K562 (cell line): ENCODE data around the gene FXYD1. TPM values are rescaled to one million over a fixed set of nuclear protein-coding genes. Genes with fewer than 3 reads are reported as not detected.
A peak's percentile ranks its signal among the peaks of the same experiment; 100 is the strongest.

ENCODE experiments used
- ATAC-seq: fragments of 200-7000 bp; cut with Tn5 transposase; 3 replicates; pipeline ENCODE4 v1.9.1; 2020; ENCODE audit warnings: moderate library complexity
- BruUV-seq: library from RNA; stranded (reverse); fragments of 400-500 nt; replicated peaks from 2 replicates; lab custom pipeline; 2021; lab: Mats Ljungman, UMichigan
- CTCF ChIA-PET: fragments of 300-600 bp; formaldehyde crosslinking; extraction: SDS; loops from one replicate; lab custom pipeline; 2021; ENCODE audit warnings: low intra/inter-chr PET ratio; lab: Yijun Ruan, JAX
- POLR2A ChIA-PET: fragments of 300-600, 350-650 bp; sonication (Branson Sonifier 250); formaldehyde crosslinking; extraction: SDS; loops from one replicate; lab custom pipeline; 2021; ENCODE audit warnings: antibody characterized with exemption, inconsistent platforms; lab: Yijun Ruan, JAX
- DNase-seq, 4 experiments: peaks; one replicate each; pipeline versions ENCODE4 v3.0.0 to v3.0.0-alpha.2; 2011 to 2018; ENCODE audit warnings: low spot score in 3 of 4, mixed read lengths in 3 of 4; ENCODE audit errors: extremely low read depth in 1 of 4
- FAIRE-seq: peaks from 2 replicates; lab custom pipeline; 2011; peaks lifted over from hg19 to GRCh38; lab: Jason Lieb, UNC
- H2AFZ ChIP-seq: 2 replicates; pipeline ENCODE4 v1.6.0; 2011; ENCODE audit warnings: low read depth, low read length, control low read depth, inconsistent platforms
- H3K27ac ChIP-seq: fragments of 200-600 bp; 3 replicates; pipeline ENCODE4 v1.8.0; 2011; ENCODE audit warnings: low read depth, mild to moderate bottlenecking, control low read depth, inconsistent platforms, low read length, moderate library complexity, mixed read lengths; ENCODE audit errors: extremely low read depth
- H3K27me3 ChIP-seq, 2 experiments: fragments of 300-600 bp in 1 of 2; 2 replicates in 1 of 2; 3 replicates in 1 of 2; pipeline versions ENCODE4 v1.6.0 to v1.8.0; 2011; ENCODE audit warnings: inconsistent platforms in 2 of 2, low read length in 2 of 2, mild to moderate bottlenecking in 1 of 2, mixed read lengths in 1 of 2, moderate library complexity in 1 of 2; ENCODE audit not compliant: control insufficient read depth in 2 of 2, insufficient read depth in 2 of 2
- H3K36me3 ChIP-seq: fragments of 300-600 bp; 3 replicates; pipeline ENCODE4 v1.8.0; 2011; ENCODE audit warnings: mild to moderate bottlenecking, low read length, inconsistent platforms; ENCODE audit not compliant: control insufficient read depth, insufficient read depth
- H3K4me1 ChIP-seq, 2 experiments: fragments of 200-600 bp in 1 of 2; replicated peaks in 1 of 2; 2 replicates in 1 of 2; 3 replicates in 1 of 2; pipeline versions ENCODE4 v1.5.1 to v1.8.0; 2011; ENCODE audit warnings: inconsistent platforms in 2 of 2, low read length in 2 of 2, mild to moderate bottlenecking in 1 of 2, mixed read lengths in 1 of 2, moderate library complexity in 1 of 2; ENCODE audit not compliant: control insufficient read depth in 2 of 2, insufficient read depth in 2 of 2
- H3K4me2 ChIP-seq: 2 replicates; pipeline ENCODE4 v1.6.1; 2011; ENCODE audit warnings: low read length, control low read depth, inconsistent platforms, mixed read lengths; ENCODE audit not compliant: insufficient read depth
- H3K4me3 ChIP-seq: fragments of 200-600 bp; sonication (generic), shearing (Covaris generic); 2 replicates; pipeline ENCODE4 v1.5.1; 2016; ENCODE audit warnings: control low read depth, inconsistent platforms
- H3K79me2 ChIP-seq: fragments of 200-600 bp; 3 replicates; pipeline ENCODE4 v1.8.0; 2011; ENCODE audit warnings: low read length, inconsistent platforms; ENCODE audit not compliant: control insufficient read depth, insufficient read depth
- H3K9ac ChIP-seq, 2 experiments: 2 replicates each; pipeline versions ENCODE4 v1.6.0 to v1.6.1; 2011; ENCODE audit warnings: low read depth in 2 of 2, low read length in 2 of 2, control low read depth in 1 of 2, inconsistent platforms in 1 of 2, mild to moderate bottlenecking in 1 of 2, mixed read lengths in 1 of 2; ENCODE audit not compliant: insufficient read depth in 1 of 2
- H3K9me1 ChIP-seq: one replicate; pipeline ENCODE4 v1.6.0; 2011; ENCODE audit warnings: inconsistent platforms, mild to moderate bottlenecking, low read length, moderate library complexity; ENCODE audit not compliant: control insufficient read depth, insufficient read depth
- H3K9me3 ChIP-seq: replicated peaks from 2 replicates; pipeline ENCODE4 v1.5.1; 2011; ENCODE audit warnings: low read depth, low read length, inconsistent platforms; ENCODE audit not compliant: control insufficient read depth, insufficient read depth
- H4K20me1 ChIP-seq: replicated peaks from 2 replicates; pipeline ENCODE4 v1.6.1; 2011; ENCODE audit warnings: low read length, inconsistent platforms, mixed read lengths; ENCODE audit not compliant: control insufficient read depth, insufficient read depth
- ESRRA ChIP-seq: fragments of 450-650 bp; IDR thresholded peaks from 2 replicates; pipeline ENCODE4 v1.6.1; 2014; ENCODE audit warnings: low read depth, mild to moderate bottlenecking, moderate library complexity, borderline replicate concordance
- EZH2 ChIP-seq: IDR thresholded peaks from 2 replicates; pipeline ENCODE4 v1.6.1; 2012; ENCODE audit warnings: low read depth, mild to moderate bottlenecking, inconsistent platforms, low read length, borderline replicate concordance
- FOXK2 ChIP-seq, 2 experiments: fragments of 450-650 bp; IDR thresholded peaks in 1 of 2; conservative IDR thresholded peaks in 1 of 2; 2 replicates each; pipeline ENCODE4 v1.6.1; 2016; ENCODE audit warnings: low read depth in 2 of 2, mild to moderate bottlenecking in 1 of 2
- HDAC2 ChIP-seq: fragments of 450-650 bp; IDR thresholded peaks from 2 replicates; pipeline ENCODE4 v1.6.1; 2016; ENCODE audit warnings: mild to moderate bottlenecking
- LARP7 ChIP-seq: fragments of 450-650 bp; IDR thresholded peaks from 2 replicates; pipeline ENCODE4 v1.6.1; 2016
- MECOM ChIP-seq: fragments of 250-450 bp; sonication (Bioruptor Pico); IDR thresholded peaks from 2 replicates; pipeline ENCODE4 v1.8.0; 2022; ENCODE audit warnings: inconsistent platforms
- MTA1 ChIP-seq: fragments of 450-650 bp; IDR thresholded peaks from 2 replicates; pipeline ENCODE4 v1.6.1; 2017; ENCODE audit warnings: borderline replicate concordance
- MTA3 ChIP-seq: fragments of 450-650 bp; formaldehyde crosslinking; IDR thresholded peaks from 2 replicates; pipeline ENCODE4 v1.6.1; 2017; ENCODE audit warnings: mild to moderate bottlenecking, borderline replicate concordance
- PHF20 ChIP-seq: fragments of 450-650 bp; IDR thresholded peaks from 2 replicates; pipeline ENCODE4 v1.6.1; 2018; ENCODE audit not compliant: partially characterized antibody
- PRMT5 ChIP-seq: sonication (generic); formaldehyde crosslinking; IDR thresholded peaks from 2 replicates; pipeline ENCODE4 v1.5.0; 2020; ENCODE audit warnings: missing genetic modification reagents
- RAD21 ChIP-seq, 2 experiments: fragments of 250-450 bp in 1 of 2; fragments of 450-650 bp in 1 of 2; sonication (Bioruptor Pico) in 1 of 2; formaldehyde crosslinking in 1 of 2; IDR thresholded peaks in 1 of 2; conservative IDR thresholded peaks in 1 of 2; 2 replicates each; pipeline versions ENCODE4 v1.4.0 to v1.8.0; 2020 to 2022; ENCODE audit warnings: mild to moderate bottlenecking in 2 of 2, moderate library complexity in 1 of 2
- RB1 ChIP-seq: fragments of 450-650 bp; IDR thresholded peaks from 2 replicates; pipeline ENCODE4 v1.6.1; 2017; ENCODE audit warnings: low read depth, mild to moderate bottlenecking
- SMC3 ChIP-seq: conservative IDR thresholded peaks from 2 replicates; pipeline ENCODE4 v1.6.1; 2011; ENCODE audit warnings: low read depth, low read length, improper control_type of control experiment; ENCODE audit not compliant: insufficient read depth
- SREBF1 ChIP-seq: fragments of 150-350 bp; IDR thresholded peaks from 2 replicates; pipeline ENCODE4 v1.6.1; 2014; ENCODE audit warnings: antibody characterized with exemption, low read depth, low read length, borderline replicate concordance
- XRCC5 ChIP-seq: fragments of 200-400 bp; formaldehyde crosslinking; IDR thresholded peaks from 2 replicates; pipeline ENCODE4 v1.6.1; 2017; ENCODE audit warnings: low read depth, mild to moderate bottlenecking, low read length
- ZZZ3 ChIP-seq: fragments of 450-650 bp; IDR thresholded peaks from 2 replicates; pipeline ENCODE4 v1.6.1; 2016; ENCODE audit warnings: antibody characterized with exemption, mild to moderate bottlenecking, moderate library complexity
- WGBS: fragments of 100-300 bp; shearing (Covaris generic); methylation state at CpG from one replicate; pipeline ENCODE4 v1.1.6; 2016; ENCODE audit warnings: low coverage, mixed read lengths; ENCODE audit not compliant: insufficient coverage; ENCODE audit errors: missing lambda C conversion rate; 5-methylcytosine and 5-hydroxymethylcytosine counted together
- in situ Hi-C: fragments of 300-500 bp; cut with MboI; formaldehyde crosslinking; loops from 4 replicates; pipeline ENCODE4 v1.15.0; 2018; ENCODE audit warnings: inconsistent platforms, mixed read lengths
- intact Hi-C: fragments of 100-400 bp; cut with micrococcal nuclease; formaldehyde crosslinking; loops from 2 replicates; pipeline ENCODE4 v1.14.2; 2022
- polyA plus RNA-seq, 8 experiments: library from polyadenylated mRNA; depleted of rRNA in 4 of 8; stranded (reverse) in 5 of 8; unstranded in 3 of 8; fragments of >200 nt; fragmentation: Nextera tagmentation in 2 of 8; fragmentation: Illumina TruSeq in 1 of 8; extraction: Ambion mirVana in 2 of 8; extraction: Trizol in 1 of 8; gene quantifications; 2 replicates each; pipeline versions ENCODE4 v1.2.1 to v1.2.3, GENCODE V29; 2011 to 2014; ENCODE audit warnings: inconsistent platforms in 1 of 8, missing spikeins in 1 of 8
- total RNA-seq, 7 experiments: library from RNA; depleted of rRNA in 6 of 7; stranded (reverse); fragments of >200 nt in 6 of 7; fragmentation: Illumina TruSeq in 2 of 7; extraction: Trizol in 2 of 7; gene quantifications; 2 replicates each; pipeline versions ENCODE4 v1.2.1 to v1.2.3, GENCODE V29; 2011 to 2021; ENCODE audit warnings: low replicate concordance in 1 of 7
- TF ChIP-seq, protein P1 (sequence below): fragments of 450-650 bp; formaldehyde crosslinking; IDR thresholded peaks from 2 replicates; pipeline ENCODE4 v1.4.0; 2020; ENCODE audit warnings: mild to moderate bottlenecking, moderate library complexity
- TF ChIP-seq, protein P2 (sequence below): fragments of 450-650 bp; IDR thresholded peaks from 2 replicates; pipeline ENCODE4 v1.6.1; 2016; ENCODE audit warnings: antibody characterized with exemption

FXYD1 gene
- total and polyA plus RNA-seq, 9 of the 15 experiments (the other 6 are each of a cell fraction or from before 2014, with no cell fraction given), result 0.40 to 3.2 (median 1.8) TPM; not detected in 3

DNA sequence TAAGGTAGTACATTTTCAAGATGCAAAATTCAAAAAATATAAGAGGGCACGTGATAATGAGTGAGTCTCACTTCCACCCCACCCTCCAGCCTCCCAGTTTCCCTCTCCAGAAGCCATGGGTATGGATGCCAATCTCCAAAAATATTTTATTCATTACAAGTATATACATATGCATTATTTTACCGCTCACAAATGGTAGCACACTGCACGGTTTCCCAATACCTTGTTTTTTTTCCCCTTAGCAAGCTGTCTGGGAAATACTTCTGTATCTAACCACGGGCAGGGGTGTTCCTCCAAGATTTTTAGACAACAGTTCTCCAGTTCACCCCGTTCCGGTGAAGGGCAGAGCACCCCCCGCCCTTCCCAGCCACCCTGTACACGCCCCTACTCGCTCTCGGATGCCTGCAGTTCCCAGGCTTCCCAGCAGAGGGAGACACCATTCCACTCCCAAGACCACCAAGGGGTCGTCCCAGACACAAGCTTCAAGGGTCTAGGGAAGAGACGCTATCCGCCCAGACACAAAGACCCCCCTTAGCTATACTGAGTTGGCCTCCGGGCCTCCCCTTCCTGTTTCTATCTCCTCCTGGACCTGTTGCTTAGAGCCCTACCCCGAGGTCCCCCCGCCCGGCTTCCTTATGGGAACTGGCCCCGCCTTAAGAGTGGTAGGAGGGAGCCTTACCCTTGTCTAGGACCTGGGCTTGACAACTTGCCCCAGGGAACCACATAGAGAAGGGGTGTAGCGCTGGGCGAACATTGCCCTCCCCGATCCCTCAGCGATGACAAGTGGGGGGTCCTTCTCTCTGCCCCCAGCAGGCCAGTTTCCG is 24.1 kb upstream of the FXYD1 start:
- FAIRE-seq, result peak; percentile 94
- in situ Hi-C loops (no loop called here), intact Hi-C loops (no loop called here)
- Histone ChIP-seq H3K4me2 (peak overlapping the region; percentile 70), H3K9me3 (no peaks in the 10 kb centered on the region), H3K4me3 (peak overlapping the region; percentile 15; the same call in 1 of the 2 replicates), H3K27me3 (peaks cover 0 to 21% of the 10 kb centered on the region in 2 experiments; a peak in 4 of 5 replicates), H4K20me1 (no peaks in the 10 kb centered on the region), H2AFZ (peak overlapping the region; percentile 90), H3K36me3 (no peaks in the 10 kb centered on the region), H3K9me1 (no peaks in the 10 kb centered on the region), H3K27ac (no peak overlapping the region), H3K9ac (no peak overlapping the region; a peak in 2 of 4 replicates), H3K79me2 (no peaks in the 10 kb centered on the region), H3K4me1 (peaks cover 12 to 58% of the 10 kb centered on the region in 2 experiments; a peak in 4 of 5 replicates)
- CTCF ChIA-PET, result interaction anchor here (2.0 kb wide), 1 partner anchor 21 kb away, joined by 8 read pairs; the partner anchor contains the start of gene LGI4
- POLR2A ChIA-PET, result interaction anchor here (0.6 to 0.7 kb wide), 2 partner anchors 136 to 540 kb away, joined by 3 to 4 read pairs; no protein-coding TSS in a partner anchor
- whole genome bisulfite sequencing, result 14% methylated on average over 22 of the region's 23 CpGs
- peak; percentile 81 to 85 (median 83) for DNase-seq
- peak; percentile 89 for ATAC-seq
- BruUV-seq, result no TSS peak
- TF ChIP-seq RB1, result 0 out of 2 replicates have a peak, but pooled peaks have one; percentile 22
- no peak for TF ChIP-seq ZZZ3
- TF ChIP-seq FOXK2 (conservative IDR thresholded peaks at IDR 0.05 in 1 of 2, IDR thresholded peaks at IDR 0.05 in 1 of 2; ENCODE audit: low read depth in 2 of 2), result no peak
- no peak for TF ChIP-seq LARP7
- TF ChIP-seq XRCC5, result peak; percentile 67; the same call in 1 of the 2 replicates
- TF ChIP-seq PRMT5 (CRISPR knock-in tag), result no peak
- TF ChIP-seq EZH2, result no peak
- TF ChIP-seq, protein P1, sequence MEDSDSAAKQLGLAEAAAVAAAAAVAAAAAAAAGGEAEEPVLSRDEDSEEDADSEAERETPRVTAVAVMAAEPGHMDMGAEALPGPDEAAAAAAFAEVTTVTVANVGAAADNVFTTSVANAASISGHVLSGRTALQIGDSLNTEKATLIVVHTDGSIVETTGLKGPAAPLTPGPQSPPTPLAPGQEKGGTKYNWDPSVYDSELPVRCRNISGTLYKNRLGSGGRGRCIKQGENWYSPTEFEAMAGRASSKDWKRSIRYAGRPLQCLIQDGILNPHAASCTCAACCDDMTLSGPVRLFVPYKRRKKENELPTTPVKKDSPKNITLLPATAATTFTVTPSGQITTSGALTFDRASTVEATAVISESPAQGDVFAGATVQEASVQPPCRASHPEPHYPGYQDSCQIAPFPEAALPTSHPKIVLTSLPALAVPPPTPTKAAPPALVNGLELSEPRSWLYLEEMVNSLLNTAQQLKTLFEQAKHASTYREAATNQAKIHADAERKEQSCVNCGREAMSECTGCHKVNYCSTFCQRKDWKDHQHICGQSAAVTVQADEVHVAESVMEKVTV (CRISPR knock-in tag), result 0 out of 2 replicates have a peak, but pooled peaks have one; percentile 32
- TF ChIP-seq, protein P2, sequence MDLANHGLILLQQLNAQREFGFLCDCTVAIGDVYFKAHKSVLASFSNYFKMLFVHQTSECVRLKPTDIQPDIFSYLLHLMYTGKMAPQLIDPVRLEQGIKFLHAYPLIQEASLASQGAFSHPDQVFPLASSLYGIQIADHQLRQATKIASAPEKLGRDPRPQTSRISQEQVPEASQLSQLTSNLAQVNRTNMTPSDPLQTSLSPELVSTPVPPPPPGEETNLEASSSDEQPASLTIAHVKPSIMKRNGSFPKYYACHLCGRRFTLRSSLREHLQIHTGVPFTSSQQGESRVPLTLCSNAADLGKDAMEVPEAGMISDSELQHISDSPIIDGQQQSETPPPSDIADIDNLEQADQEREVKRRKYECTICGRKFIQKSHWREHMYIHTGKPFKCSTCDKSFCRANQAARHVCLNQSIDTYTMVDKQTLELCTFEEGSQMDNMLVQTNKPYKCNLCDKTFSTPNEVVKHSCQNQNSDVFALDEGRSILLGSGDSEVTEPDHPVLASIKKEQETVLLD, result peak; percentile 65; the same call in 1 of the 2 replicates
- peak; percentile 68; the same call in 1 of the 2 replicates for TF ChIP-seq MTA1
- peak; percentile 72; the same call in 1 of the 2 replicates for TF ChIP-seq MTA3
- TF ChIP-seq MECOM (CRISPR knock-in tag), result no peak
- peak; percentile 30 to 64; a peak in 3 of 4 replicates for TF ChIP-seq RAD21 (CRISPR knock-in tag; conservative IDR thresholded peaks at IDR 0.05 in 1 of 2, IDR thresholded peaks at IDR 0.05 in 1 of 2)
- no peak for TF ChIP-seq PHF20
- peak; percentile 33; the same call in 1 of the 2 replicates for TF ChIP-seq HDAC2
- TF ChIP-seq SREBF1, result no peak
- TF ChIP-seq SMC3, result peak; percentile 62; the same call in 1 of the 2 replicates
- peak; percentile 35; the same call in 1 of the 2 replicates for TF ChIP-seq ESRRA
